Measurements from ENCODE around the gene PIGP.
"Not testable (repeated sequence)": the region's sequence is repeated elsewhere in the genome, so short reads cannot be mapped to it uniquely, and the experiment has no call there.

The PIGP gene

GRCh38 chr21:37041706-37042271 lies 31.1 kb downstream of the PIGP start:
- DNase-seq, result peak; percentile 24

GRCh38 chr21:37040212-37040611 lies 32.7 kb downstream of the PIGP start:
- no peak for DNase-seq

GRCh38 chr21:37039411-37040075 lies 33.3 kb downstream of the PIGP start:
- DNase-seq, result no peak

GRCh38 chr21:37036177-37036576 lies 36.7 kb downstream of the PIGP start:
- no peak for DNase-seq

GRCh38 chr21:37034394-37034793 lies 38.5 kb downstream of the PIGP start:
- DNase-seq, result not testable (repeated sequence)

GRCh38 chr21:37032877-37033471 lies 39.9 kb downstream of the PIGP start:
- no peak for DNase-seq

GRCh38 chr21:37032293-37032692 lies 40.6 kb downstream of the PIGP start:
- no peak for DNase-seq

- DNase-seq, result no peak
These were observed 42.0 kb downstream of the PIGP start for GRCh38 chr21:37030864-37031263.

- DNase-seq, result no peak
These were observed 44.3 kb downstream of the PIGP start for GRCh38 chr21:37028570-37028969.

- DNase-seq, result no peak
These were observed 46.4 kb downstream of the PIGP start for GRCh38 chr21:37026499-37026898.

- DNase-seq, result no peak
These were observed 54.8 kb downstream of the PIGP start for GRCh38 chr21:37017951-37018679.

Measured in NCI-H1417 treated with DMSO at 0.1 percent for 48 hours (cell line).